DMS 273 treated with DMSO at 0.1 percent for 48 hours (cell line): ENCODE measurements around the gene PRDX2.
"Not testable (repeated sequence)": the region's sequence is repeated elsewhere in the genome, so short reads cannot be mapped to it uniquely, and the experiment has no call there.

ENCODE experiments used
- DNase-seq: peaks from one replicate; lab custom pipeline; 2025; lab: John Stamatoyannopoulos, UW

The PRDX2 gene

DNA sequence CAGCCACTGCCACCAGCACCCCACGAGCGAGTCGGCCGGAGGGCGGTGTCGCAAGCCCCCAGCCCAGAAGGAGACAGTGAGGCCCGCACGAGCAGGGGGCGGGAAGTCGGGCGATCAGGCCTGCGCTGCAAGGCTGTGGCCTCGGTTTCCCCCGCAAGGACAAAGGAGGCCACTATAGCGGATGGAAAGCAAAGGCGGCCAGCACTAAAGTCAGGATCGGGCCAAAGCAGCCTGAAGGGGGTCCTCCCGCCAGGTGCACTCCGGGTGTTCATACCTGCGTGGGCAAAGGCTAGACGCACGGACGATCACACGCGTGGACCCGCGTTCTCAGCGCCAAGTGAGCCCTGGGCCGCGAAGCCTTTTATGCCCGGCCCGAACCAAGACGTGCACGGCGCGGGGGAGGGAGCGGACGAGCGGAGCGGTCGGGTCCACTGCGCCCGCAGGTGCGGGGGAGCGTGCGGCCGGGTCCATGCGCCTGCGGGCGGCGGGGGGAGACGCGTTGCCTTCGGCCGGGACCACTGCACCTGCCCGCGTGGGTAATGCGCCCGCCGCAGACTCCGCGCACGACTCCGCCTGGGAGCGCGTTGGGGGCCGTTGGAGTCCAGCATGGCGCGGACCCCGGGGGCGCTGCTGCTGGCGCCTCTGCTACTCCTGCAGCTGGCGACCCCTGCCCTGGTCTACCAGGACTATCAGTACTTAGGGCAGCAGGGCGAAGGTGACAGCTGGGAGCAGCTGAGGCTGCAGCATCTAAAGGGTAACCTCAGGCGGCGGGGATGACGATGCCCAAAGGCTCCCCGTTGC lies at the start of gene PRDX2, which contains the start of gene THSD8:
Gene PRDX2 (minus strand): TSS at position 335 of the 801 bp plus-strand sequence. CDS start 539 bp downstream, outside the sequence.
Gene THSD8 (plus strand): TSS at position 604 of the 801 bp plus-strand sequence. CDS start 3 bp downstream, at position 607.
- peak; percentile 27 for DNase-seq

GRCh38 chr19:12847159-12848139 lies 45.8 kb upstream of the PRDX2 start:
- peak; percentile 45 for DNase-seq

DNA sequence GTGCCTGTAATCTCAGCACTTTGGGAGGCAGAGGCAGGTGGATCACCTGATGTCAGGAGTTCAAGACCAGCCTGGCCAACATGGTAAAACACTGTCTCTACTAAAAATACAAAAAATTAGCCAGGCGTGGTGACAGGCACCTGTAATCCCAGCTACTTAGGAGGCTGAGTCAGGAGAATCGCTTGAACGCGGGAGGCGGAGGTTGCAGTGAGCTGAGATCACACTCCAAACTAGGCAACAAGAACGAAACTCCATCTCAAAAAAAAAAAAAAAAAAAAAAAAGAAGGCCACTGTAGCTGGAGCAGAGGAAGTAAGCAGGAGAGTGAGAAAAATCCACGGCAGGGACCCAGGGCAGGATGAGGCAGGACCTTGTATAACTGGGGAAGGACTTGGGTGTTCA lies 45.0 kb upstream of the PRDX2 start:
- not testable (repeated sequence) for DNase-seq

- DNase-seq, result no peak
These were observed 42.6 kb upstream of the PRDX2 start for GRCh38 chr19:12843999-12844732.

DNA sequence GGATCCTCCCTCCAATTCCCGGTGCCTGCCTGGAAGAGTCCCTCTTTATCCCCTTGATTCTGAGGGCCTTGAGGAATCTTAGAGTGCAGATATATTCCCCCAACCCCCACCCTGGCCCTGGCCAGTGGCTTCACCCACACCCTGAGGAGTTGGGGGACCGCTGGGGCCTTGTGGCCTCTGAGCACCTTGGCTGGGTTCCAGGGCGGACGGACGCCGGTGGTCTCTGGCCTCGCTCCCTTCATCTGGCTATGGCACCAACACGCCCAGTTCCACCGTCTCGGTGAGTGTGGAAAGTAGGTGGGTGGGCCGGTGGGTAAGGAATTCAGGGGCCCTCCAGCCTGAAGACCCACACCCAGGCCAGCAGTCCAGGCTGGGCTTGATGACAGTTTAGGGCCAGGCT lies 41.7 kb upstream of the PRDX2 start:
- no peak for DNase-seq

GRCh38 chr19:12842511-12842910 lies 40.9 kb upstream of the PRDX2 start:
- no peak for DNase-seq

DNA sequence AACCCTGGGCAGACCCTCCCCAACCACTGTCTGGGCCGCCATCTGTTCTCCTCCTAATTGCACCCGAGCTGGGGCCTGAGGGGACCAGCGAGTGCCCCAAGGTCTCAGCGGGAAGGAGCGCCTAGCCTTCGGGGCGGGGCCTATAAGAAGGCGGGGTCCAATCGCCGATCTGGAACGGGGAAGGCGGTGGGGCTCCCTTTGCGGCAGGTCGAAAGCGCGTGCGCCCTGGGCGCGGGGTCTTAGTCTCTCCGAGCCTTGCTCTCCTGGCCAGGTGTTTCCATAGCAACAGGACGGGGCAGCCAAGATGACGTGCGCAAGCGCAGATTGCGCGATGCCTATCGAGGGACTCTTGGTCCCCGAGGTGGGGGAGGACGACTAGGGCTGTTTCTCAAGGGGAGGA lies 39.5 kb upstream of the PRDX2 start:
- no peak for DNase-seq

- DNase-seq, result no peak
These were observed 38.8 kb upstream of the PRDX2 start for GRCh38 chr19:12840091-12841079.

GRCh38 chr19:12838886-12839756 lies 37.5 kb upstream of the PRDX2 start:
- DNase-seq, result no peak

- no peak for DNase-seq
These were observed 36.7 kb upstream of the PRDX2 start, which contains the start of gene MAST1 for GRCh38 chr19:12838182-12838885. Gene MAST1, plus strand, starts transcription at chr19:12838515. Its CDS starts 58 bp downstream, at chr19:12838573.

- no peak for DNase-seq
These were observed 35.6 kb upstream of the PRDX2 start for GRCh38 chr19:12837225-12837624.

GRCh38 chr19:12836529-12836863 lies 34.9 kb upstream of the PRDX2 start:
- DNase-seq, result no peak

DNA sequence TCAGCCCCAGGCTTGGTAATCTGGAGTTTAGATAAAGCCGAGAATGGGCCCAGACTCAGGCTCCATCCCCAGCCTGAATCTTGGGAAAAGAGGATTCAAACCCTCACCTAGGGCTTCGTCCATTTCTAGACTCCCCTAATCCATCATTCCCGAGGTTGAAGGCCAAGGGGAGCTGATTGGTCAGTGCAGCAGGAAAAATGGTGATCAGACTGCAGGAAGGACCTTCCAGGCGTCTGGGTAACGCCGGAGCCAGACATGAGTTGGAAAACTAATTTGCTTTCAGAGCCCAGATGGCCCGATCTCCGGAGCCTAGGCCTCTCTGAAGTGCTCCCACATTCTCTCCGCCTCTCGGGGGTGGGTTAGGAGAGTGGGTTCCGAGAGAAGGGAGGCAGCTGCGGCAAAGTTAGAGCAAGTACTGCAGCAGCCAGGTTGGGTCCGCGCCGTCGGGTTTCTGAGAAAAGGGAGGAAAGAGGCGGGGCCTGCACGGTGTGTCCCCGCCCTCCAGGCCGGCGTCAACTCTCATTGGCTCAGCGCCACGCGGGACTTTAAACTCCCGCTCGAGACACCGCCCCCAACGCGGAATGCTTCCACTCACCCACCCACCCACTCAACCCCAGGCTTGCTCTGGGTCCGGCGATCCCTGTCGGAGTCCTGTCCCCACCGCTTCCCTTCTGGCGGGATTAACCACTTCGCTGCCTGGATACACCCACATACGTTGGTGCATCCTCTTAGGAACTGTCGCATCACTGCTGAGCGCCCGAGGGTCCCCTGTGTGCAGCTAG lies 33.6 kb upstream of the PRDX2 start:
- no peak for DNase-seq

- DNase-seq, result no peak
These were observed 33.0 kb upstream of the PRDX2 start, which contains the start of gene RTBDN for GRCh38 chr19:12834566-12834943. Gene RTBDN, minus strand, starts transcription at chr19:12834579. Its CDS starts 4,600 bp downstream, at chr19:12829979.

- no peak for DNase-seq
These were observed 32.4 kb upstream of the PRDX2 start for GRCh38 chr19:12833738-12834565.

GRCh38 chr19:12833418-12833737 lies 31.8 kb upstream of the PRDX2 start:
- DNase-seq, result no peak

DNA sequence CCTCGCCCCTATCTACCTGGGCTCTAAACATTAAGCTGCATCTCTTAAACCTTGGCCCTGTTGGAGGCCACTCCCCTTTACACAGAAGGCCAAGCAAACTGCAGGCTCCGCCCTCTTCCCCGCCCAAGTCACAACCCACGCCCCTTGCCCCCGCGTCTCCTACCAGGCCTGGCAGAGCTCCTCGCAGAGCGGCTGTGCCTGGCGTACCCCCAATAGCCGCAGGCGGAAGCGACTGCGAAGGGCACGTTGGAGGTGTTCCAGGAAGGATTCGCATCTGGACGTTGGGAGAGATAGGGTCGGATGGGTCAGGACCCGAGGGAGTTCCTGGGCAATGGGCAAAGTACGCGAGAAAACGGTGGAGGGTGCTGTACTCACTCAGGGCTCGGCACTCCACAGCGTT lies 26.9 kb upstream of the PRDX2 start:
- DNase-seq, result peak; percentile 56
